Stimulated activated CD4-positive, alpha-beta T cell treated with anti-CD3 and anti-CD28 coated beads, Interleukin-1b, Interleukin-23, amount 100 ng/mL, for 24 hours (primary cell): Measurements from ENCODE around the gene MICAL2.

Experiments
- DNase-seq, 4 experiments: peaks; one replicate each; pipeline ENCODE4 v3.0.0-alpha.2; 2020; ENCODE audit warnings: low read depth in 4 of 4, low spot score in 1 of 4

Gene MICAL2

DNA sequence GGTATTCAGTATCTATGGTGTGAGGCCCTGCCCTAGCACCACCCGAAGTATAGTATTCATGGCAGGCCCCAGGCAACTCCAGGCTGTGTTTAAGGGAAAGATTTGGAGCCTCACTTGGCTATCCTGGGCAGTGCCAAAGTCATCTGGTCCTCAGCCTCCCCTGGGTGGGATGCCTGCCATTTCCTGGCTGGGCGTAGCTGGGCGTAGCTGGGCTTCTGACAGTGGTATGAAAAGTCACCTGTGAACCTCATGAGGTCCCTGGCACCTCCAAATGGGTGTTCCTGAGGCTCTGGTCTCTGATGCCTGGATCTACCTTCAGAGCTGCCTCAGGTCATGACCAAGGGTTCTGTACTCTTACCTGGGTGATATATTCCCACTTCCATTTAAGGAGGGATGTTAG, 154.0 kb downstream of the MICAL2 start:
- DNase-seq: no peak

GRCh38 chr11:12266132-12266531, 155.7 kb downstream of the MICAL2 start:
- DNase-seq: no peak

DNA sequence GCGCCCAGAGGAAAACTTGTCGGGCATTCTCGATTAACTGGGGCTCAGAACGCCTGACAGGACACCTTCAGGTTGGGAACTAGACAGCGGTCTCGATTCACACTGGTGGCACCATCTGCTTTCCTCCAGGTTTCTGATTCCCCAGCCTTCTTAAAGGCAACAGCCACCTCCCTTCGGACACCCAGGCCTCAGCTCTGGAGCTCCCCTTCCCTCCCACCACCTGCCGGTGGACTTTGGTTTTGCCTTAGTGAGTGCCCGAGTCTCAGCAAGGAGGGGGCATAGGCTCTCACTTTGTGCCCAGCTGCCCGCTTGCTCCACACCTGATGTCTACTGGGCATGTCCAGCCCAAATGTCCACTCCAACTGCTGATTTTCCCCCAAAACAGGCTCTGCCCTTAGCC, 156.6 kb downstream of the MICAL2 start:
- no peak for DNase-seq

- no peak for DNase-seq
Measured at GRCh38 chr11:12267921-12268320, 157.5 kb downstream of the MICAL2 start.

- no peak for DNase-seq
Measured at GRCh38 chr11:12269104-12269441, 158.7 kb downstream of the MICAL2 start.

DNA sequence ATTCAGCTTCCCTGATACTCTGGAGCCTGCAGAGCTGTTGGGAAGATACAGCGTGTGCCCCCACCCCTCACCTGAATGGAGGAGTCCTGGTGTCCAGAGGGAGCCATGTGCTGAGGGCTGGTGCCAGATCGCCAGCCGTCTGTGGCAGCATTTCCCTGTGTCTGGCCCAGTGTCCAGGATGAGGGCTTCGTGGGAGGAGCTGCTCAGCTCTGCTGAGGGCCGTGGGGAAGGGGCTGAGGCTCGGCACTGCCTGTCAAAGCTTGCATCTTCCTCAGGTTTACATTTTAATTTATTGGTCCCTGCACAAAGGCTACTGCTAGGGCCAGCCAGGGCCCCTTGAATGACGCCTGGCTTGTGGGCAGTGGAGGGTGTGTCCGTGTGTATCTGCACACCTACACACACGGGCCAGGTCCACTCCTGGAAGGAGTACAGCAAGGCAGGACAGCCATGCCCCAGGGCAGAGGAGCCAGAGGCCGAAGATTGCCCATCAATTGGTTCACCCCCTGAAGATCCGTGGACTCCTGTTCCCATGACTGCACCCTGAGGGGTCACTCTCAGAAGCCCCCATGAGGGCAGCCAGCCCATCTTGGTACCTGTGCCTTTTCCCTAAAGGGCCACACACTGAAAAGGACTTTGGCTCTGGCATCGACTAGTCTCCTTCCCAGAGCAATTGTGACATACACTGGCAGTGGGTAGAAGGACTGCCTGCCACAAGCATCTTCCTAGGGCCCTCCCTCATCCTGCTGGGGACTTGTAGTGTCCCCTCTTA, 159.2 kb downstream of the MICAL2 start:
- DNase-seq: no peak

- no peak for DNase-seq
Measured at GRCh38 chr11:12270215-12270797, 159.9 kb downstream of the MICAL2 start.

GRCh38 chr11:12270817-12271216, 160.4 kb downstream of the MICAL2 start:
- no peak for DNase-seq

- DNase-seq: no peak
Measured at GRCh38 chr11:12271241-12271640, 160.9 kb downstream of the MICAL2 start.

- no peak for DNase-seq
Measured at GRCh38 chr11:12271826-12272366, 161.5 kb downstream of the MICAL2 start.

DNA sequence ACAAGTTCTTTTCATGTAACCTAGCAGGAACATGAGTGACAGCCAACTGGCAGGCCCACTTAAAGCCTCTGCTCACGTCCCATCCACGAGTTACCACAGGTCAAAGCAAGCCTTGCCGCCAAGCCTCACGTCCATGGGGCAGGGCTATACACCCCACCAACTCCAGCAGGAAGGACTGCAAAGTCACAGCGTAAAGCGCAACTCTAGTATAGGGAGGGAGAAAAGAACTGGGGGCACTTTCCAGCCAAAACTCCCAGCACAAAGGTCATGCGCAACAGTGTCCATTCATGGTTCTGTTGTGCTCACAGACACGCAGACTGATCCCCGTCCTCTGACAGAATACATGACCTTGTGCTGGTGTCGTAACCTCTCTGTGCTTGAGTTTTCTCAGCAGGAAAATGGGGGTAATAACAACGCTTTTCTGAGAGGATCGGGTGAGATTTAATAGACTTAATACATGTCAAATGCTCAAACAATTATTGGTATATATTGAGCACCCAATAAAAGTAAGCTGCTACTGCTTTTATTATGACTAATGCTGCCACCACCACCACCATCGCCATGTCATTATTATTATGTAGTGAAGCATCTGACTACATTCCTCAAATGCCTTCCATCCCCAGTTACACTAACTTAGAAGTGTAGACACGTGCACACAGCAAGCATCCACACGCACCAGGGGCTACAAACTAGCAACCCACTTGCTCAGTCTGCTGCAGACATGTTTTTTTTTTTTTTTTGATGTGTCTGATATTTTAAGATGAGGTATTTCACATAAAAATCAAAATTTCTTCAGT, 162.6 kb downstream of the MICAL2 start:
- DNase-seq: no peak

DNA sequence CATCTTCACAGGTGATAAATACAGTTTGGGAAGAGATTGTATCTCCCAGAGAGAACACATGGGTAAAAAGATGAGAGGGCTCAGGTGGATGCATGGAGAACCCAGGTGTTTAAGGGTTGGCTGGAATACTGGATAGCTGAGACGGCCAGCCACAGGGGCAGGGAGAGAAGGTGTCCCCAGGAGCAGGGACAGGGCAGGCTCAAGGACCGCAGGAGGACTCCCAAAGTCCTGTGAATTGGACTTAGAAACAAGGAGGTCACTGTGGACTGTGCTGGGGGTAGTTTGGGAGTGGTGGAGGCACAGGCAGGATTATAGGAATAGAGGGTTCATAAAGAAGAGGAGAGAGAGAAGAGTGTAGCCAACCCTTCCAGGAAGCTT, 163.2 kb downstream of the MICAL2 start:
- no peak for DNase-seq

- DNase-seq: no peak
Measured at GRCh38 chr11:12274056-12274455, 163.7 kb downstream of the MICAL2 start.

DNA sequence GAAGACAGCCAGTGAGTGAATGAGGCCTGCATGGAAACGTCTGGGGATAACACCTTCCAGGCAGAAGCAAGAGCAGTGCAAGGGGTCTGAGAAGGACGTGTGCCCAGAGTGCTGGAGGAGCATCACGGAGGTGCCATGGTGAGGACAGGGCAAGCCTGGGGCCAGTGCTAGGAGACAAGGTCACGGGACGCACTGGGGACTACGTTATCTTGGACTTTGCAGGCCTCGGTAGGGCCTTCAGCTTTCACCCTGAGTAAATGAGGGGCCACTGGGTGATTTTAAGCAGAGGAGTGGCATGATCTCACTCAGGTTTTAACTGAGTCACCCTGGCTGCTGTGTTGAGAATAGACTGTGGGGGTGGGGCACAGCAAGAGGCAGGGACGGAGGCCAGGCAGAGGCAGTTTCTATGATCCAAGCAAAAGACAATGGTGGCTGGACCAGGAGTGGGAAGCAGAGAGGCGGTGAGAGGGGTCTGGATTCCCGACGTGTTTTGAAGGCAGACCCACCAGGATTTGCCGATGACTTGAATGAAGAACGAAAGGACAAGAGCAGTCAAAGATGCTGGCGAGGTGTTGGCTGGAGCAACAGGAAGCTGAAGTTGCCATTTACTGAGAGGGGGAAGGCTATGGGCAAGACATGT, 164.3 kb downstream of the MICAL2 start:
- DNase-seq: no peak

DNA sequence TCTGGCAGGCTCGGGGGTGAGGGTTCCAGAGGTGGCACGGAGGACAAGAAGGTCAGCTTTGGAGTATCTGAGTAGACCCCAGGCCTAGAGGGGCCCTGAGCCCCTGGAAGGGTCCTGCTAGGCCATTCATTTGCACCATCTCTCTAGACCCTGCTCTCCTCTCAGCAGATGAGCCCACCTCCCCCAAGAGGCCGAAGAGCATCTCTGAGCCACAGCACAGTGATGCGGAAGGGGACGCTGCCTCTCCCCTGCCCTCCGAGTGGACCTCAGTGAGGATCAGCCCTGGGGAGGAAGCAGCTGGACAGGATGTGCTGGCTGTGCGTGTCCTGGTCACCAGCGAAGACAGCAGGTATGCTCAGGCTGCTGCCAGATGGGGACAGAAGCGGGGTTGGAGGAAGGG, 165.4 kb downstream of the MICAL2 start:
- no peak for DNase-seq

- no peak for DNase-seq
Measured at GRCh38 chr11:12276356-12276755, 166.0 kb downstream of the MICAL2 start.

DNA sequence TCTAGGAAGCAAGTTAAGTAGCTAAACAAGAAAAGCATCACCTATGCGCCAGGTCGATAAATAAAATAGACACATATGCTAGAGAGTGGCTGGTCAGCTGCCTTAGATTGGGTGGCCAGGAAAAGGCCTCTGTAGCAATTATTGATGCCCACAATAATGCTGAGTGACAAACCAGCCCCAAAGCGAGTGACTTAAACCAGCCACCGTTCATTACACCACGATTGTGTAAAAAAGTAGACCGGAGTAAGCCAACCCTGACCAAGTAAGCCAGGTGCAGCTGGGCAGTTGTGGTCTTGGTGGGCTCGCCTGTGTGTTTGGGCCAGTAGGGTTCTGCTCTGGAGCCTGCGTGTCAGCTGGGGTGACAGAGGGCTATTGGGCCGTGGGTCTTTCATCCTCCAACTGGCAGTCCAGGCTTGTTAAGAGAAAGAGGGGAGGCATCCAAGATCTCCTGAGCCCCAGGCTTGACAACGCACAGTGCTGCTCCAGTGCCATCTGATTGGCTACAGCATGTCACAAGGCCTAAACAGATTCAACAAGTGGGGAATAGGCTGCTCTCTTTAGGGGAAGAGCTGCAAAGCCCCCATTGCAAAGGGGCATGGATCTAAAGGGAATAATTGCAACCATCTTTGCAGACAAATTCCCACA, 166.6 kb downstream of the MICAL2 start:
- DNase-seq: no peak

DNA sequence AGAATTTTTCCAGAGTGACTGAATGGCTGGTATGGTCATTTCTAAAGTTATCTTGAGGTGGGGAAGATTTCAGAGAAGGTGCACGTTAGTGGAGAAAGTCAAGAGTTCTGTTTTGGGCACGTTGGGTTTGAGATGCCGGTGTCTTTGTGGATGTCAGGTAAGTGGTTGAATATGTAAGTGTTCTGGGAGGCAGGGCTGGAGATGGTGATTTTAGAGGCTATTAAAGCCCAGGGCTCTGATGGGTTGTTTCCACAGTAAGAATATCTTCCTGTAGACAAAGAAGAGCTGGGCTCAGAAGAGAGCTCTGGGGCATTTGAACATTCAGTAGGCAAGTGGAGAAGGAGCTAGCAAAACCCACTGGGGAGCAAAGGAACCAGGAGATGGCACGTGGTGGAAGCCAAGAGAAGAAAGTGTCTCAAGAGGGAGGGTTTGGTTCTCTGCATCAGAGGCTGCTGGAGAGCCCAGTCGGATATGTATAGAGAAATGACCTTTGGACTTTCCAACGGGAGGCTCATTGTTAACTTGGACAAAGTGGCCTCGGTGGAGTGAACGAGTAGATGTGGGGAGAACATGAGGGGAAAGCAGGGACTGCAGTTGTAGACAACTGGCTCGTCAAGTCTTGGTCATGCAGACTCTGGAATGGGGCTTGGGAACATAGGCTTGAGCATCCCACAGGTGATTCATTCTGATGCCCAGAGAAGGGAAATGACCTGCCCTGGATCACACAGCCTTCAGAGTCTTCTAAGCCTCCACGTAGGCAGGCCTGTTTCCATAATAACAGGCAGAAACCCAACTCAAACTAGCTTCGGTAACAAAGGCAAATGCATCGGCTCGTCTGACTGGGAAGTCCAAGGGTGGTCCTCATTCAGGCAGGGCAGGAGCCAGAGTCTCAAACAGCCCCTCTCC, 168.6 kb downstream of the MICAL2 start:
- no peak for DNase-seq

- no peak for DNase-seq
Measured at GRCh38 chr11:12279672-12280108, 169.3 kb downstream of the MICAL2 start.
